Esophagus muscularis mucosa (tissue), 4 donors: ENCODE measurements around the gene FGR. TPM values are rescaled to one million over a fixed set of nuclear protein-coding genes. Genes with fewer than 3 reads are reported as not detected.

Experiments used
- DNase-seq: peaks from one replicate; pipeline ENCODE4 v3.0.0-alpha.2; 2017; ENCODE audit errors: extremely low spot score
- H3K27ac ChIP-seq, 4 donors: fragments of 200-600 bp; sonication (generic); replicated peaks in 1 of 4; 1 replicate in 3 of 4; 2 replicates in 1 of 4; pipeline ENCODE4 v1.5.1; 2016 to 2019; ENCODE audit warnings: mild to moderate bottlenecking in 1 of 4
- H3K27me3 ChIP-seq, 4 donors: fragments of 200-600 bp; sonication (generic); one replicate each; pipeline versions ENCODE4 v1.5.1 to v1.6.0; 2016 to 2019
- H3K36me3 ChIP-seq, 4 donors: fragments of 200-600 bp; sonication (generic); one replicate each; pipeline ENCODE4 v1.5.1; 2016 to 2019
- H3K4me1 ChIP-seq, 4 donors: fragments of 200-600 bp; sonication (generic); one replicate each; pipeline ENCODE4 v1.5.1; 2016 to 2019
- H3K4me3 ChIP-seq, 4 donors: fragments of 200-600 bp; sonication (generic); 1 replicate in 2 of 4; 2 replicates in 2 of 4; pipeline ENCODE4 v1.5.1; 2016 to 2019; ENCODE audit warnings: mild to moderate bottlenecking in 4 of 4, moderate library complexity in 1 of 4
- H3K9me3 ChIP-seq, 4 donors: fragments of 200-600 bp; sonication (generic); 1 replicate in 3 of 4; 2 replicates in 1 of 4; pipeline ENCODE4 v1.5.1; 2016 to 2019
- EP300 ChIP-seq: sonication (generic); formaldehyde crosslinking; IDR thresholded peaks from one replicate; pipeline ENCODE4 v1.6.1; 2017; ENCODE audit warnings: antibody characterized with exemption
- POLR2A ChIP-seq: fragments of 450-650 bp; IDR thresholded peaks from one replicate; pipeline ENCODE4 v1.6.1; 2017; ENCODE audit warnings: antibody characterized with exemption, moderate library complexity, mild to moderate bottlenecking, low read depth
- POLR2AphosphoS5 ChIP-seq, 2 donors: sonication (generic); formaldehyde crosslinking; IDR thresholded peaks; one replicate each; pipeline ENCODE4 v1.6.1; 2017; ENCODE audit warnings: antibody characterized with exemption in 2 of 2
- WGBS: methylation state at CpG from one replicate; pipeline ENCODE4 v1.1.5; 2018; 5-methylcytosine and 5-hydroxymethylcytosine counted together
- intact Hi-C: fragments of 100-400 bp; cut with DNase I; formaldehyde crosslinking; loops from one replicate; pipeline ENCODE4 v1.15.1; 2023
- total RNA-seq, 4 donors: library from RNA; depleted of rRNA; stranded (reverse); fragments of >200 nt; gene quantifications; one replicate each; pipeline versions ENCODE4 v1.1.0 to v1.2.1, GENCODE V29; 2016
- TF ChIP-seq, protein P1 (sequence below), 3 experiments: fragments of 200-600 bp in 2 of 3; fragments of 450-650 bp in 1 of 3; sonication (generic) in 2 of 3; IDR thresholded peaks; one replicate each; pipeline ENCODE4 v1.5.1; 2017 to 2019; ENCODE audit warnings: antibody characterized with exemption in 3 of 3, mild to moderate bottlenecking in 2 of 3, moderate library complexity in 1 of 3

FGR gene
- total RNA-seq, 4 donors from 2014 or later = 12.0 to 32.1 (median 12.6) TPM

GRCh38 chr1:27568300-27569087, 66.5 kb downstream of the FGR start:
- Histone ChIP-seq H3K27me3 (no peaks in the 10 kb centered on the region), H3K27ac (peak overlapping the region; percentile 93 to 98 (median 97)), H3K4me1 (peaks cover 96 to 100% (median 100%) of the 10 kb centered on the region in 4 donors), H3K36me3 (no peaks in the 10 kb centered on the region), H3K9me3 (no peaks in the 10 kb centered on the region), H3K4me3 (peak overlapping the region; percentile 47 to 54 (median 50))
- peak; percentile 98 for DNase-seq
- WGBS = 4% methylated on average over 26 of the region's 65 CpGs
- TF ChIP-seq EP300 = no peak
- TF ChIP-seq POLR2AphosphoS5 (IDR thresholded peaks at IDR 0.05) = peak; percentile 85 to 88
- TF ChIP-seq, protein P1, sequence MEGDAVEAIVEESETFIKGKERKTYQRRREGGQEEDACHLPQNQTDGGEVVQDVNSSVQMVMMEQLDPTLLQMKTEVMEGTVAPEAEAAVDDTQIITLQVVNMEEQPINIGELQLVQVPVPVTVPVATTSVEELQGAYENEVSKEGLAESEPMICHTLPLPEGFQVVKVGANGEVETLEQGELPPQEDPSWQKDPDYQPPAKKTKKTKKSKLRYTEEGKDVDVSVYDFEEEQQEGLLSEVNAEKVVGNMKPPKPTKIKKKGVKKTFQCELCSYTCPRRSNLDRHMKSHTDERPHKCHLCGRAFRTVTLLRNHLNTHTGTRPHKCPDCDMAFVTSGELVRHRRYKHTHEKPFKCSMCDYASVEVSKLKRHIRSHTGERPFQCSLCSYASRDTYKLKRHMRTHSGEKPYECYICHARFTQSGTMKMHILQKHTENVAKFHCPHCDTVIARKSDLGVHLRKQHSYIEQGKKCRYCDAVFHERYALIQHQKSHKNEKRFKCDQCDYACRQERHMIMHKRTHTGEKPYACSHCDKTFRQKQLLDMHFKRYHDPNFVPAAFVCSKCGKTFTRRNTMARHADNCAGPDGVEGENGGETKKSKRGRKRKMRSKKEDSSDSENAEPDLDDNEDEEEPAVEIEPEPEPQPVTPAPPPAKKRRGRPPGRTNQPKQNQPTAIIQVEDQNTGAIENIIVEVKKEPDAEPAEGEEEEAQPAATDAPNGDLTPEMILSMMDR (IDR thresholded peaks at IDR 0.05) = peak; percentile 81 to 84 (median 81)
- intact Hi-C loops = no loop called here

DNA sequence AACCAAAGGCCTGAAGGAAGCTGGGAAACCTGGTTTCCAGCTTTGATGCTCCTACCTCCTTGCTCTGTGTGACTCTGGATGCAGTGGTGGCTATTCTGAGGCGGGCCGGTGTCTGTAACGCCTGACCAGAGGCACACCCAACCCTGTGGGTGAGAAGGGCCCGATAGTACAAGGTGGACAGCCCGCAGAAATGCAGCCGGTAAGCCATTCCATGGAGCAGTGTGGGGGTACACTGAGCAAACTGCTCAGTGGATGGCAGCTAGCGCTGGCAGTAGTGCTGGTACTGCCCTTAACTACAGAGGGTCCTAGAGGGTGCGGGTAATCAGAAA, 67.0 kb downstream of the FGR start:
- no peak for TF ChIP-seq POLR2A
- TF ChIP-seq, protein P1 (IDR thresholded peaks at IDR 0.05) = no peak
- TF ChIP-seq POLR2AphosphoS5 (IDR thresholded peaks at IDR 0.05) = no peak
- TF ChIP-seq EP300 = no peak
- intact Hi-C loops = no loop called here
- 60% methylated on average over 4 of the region's 8 CpGs for WGBS

GRCh38 chr1:27567146-27567526, 67.8 kb downstream of the FGR start:
- no peaks in the 10 kb centered on the region for H3K27me3 ChIP-seq
- H3K4me3 ChIP-seq = no peak overlapping the region
- H3K27ac ChIP-seq = peak overlapping the region; percentile 93 to 98 (median 97)
- H3K9me3 ChIP-seq = no peaks in the 10 kb centered on the region
- peaks cover 96 to 100% (median 100%) of the 10 kb centered on the region in 4 donors for H3K4me1 ChIP-seq
- DNase-seq = no peak
- no peaks in the 10 kb centered on the region for H3K36me3 ChIP-seq
- 60% methylated on average over 15 of the region's 15 CpGs for WGBS
- intact Hi-C loops = no loop called here
- TF ChIP-seq POLR2A (no peak), EP300 (no peak), POLR2AphosphoS5 (IDR thresholded peaks at IDR 0.05) (no peak)
- TF ChIP-seq, protein P1 (IDR thresholded peaks at IDR 0.05) = no peak

More for the DNA sequence above, 67.0 kb downstream of the FGR start:
- Histone ChIP-seq H3K27me3 (no peaks in the 10 kb centered on the region), H3K4me1 (peaks cover 96 to 100% (median 100%) of the 10 kb centered on the region in 4 donors), H3K27ac (peak overlapping the region; percentile 93 to 98 (median 97)), H3K9me3 (no peaks in the 10 kb centered on the region), H3K4me3 (peak overlapping the region; percentile 47 to 54 (median 50)), H3K36me3 (no peaks in the 10 kb centered on the region)
- no peak for DNase-seq

- Histone ChIP-seq H3K4me1 (peaks cover 96 to 100% (median 100%) of the 10 kb centered on the region in 4 donors), H3K4me3 (no peak overlapping the region), H3K9me3 (no peaks in the 10 kb centered on the region), H3K36me3 (no peaks in the 10 kb centered on the region), H3K27ac (peak overlapping the region; percentile 93 to 98 (median 97)), H3K27me3 (no peaks in the 10 kb centered on the region)
- 44% methylated on average over 8 of the region's 13 CpGs for WGBS
- no peak for DNase-seq
- intact Hi-C loops = no loop called here
- TF ChIP-seq POLR2A (no peak), POLR2AphosphoS5 (IDR thresholded peaks at IDR 0.05) (no peak), EP300 (no peak)
- TF ChIP-seq, protein P1 (IDR thresholded peaks at IDR 0.05) = no peak
These were observed 68.4 kb downstream of the FGR start for GRCh38 chr1:27566462-27567145.
